Neural cell (in vitro differentiated cells): ENCODE measurements around the gene HAUS3.

Experiments
- EP300 ChIP-seq: fragments of 450-650 bp; conservative IDR thresholded peaks from 2 replicates; pipeline ENCODE4 v1.6.1; 2014; ENCODE audit warnings: antibody characterized with exemption, mild to moderate bottlenecking, moderate library complexity; ENCODE audit not compliant: poor library complexity, severe bottlenecking
- EZH2 ChIP-seq: fragments of 200-600, 300-800 bp; shearing (Covaris generic), sonication (generic); IDR thresholded peaks from 2 replicates; pipeline ENCODE4 v1.6.1; 2014; ENCODE audit warnings: antibody characterized with exemption, low read length, borderline replicate concordance, mild to moderate bottlenecking; ENCODE audit not compliant: insufficient read depth, poor library complexity, severe bottlenecking
- POLR2AphosphoS5 ChIP-seq: IDR thresholded peaks from 2 replicates; pipeline ENCODE4 v1.6.1; 2012
- SMC3 ChIP-seq: fragments of 450-650 bp; conservative IDR thresholded peaks from 2 replicates; pipeline ENCODE4 v1.6.1; 2014; ENCODE audit warnings: antibody characterized with exemption, mild to moderate bottlenecking, moderate library complexity; ENCODE audit not compliant: poor library complexity
- TF ChIP-seq, protein P1 (sequence below): fragments of 450-650 bp; IDR thresholded peaks from 2 replicates; pipeline ENCODE4 v1.5.1; 2014; ENCODE audit warnings: antibody characterized with exemption, mild to moderate bottlenecking, moderate library complexity; ENCODE audit not compliant: poor library complexity, severe bottlenecking

DNA sequence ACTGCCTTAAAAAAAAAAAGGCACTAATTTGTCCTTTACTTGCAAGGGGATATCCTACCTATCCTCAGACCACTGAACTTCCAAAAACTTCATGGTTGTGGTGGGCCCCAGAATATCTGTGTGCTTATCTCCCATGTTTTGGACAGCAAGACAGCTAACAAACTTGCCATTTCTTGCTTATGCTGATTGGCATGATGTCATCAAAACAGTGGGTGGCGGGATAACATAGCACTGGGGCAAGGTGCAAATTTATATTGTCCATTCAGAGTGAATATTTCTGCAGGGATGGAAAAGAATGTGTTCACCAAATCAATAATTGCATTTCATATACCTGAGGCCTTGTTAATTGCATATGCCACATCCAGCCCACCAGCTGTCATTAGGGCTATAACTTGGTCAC, 23.5 kb downstream of the HAUS3 start:
- TF ChIP-seq EZH2 (no peak), POLR2AphosphoS5 (no peak), SMC3 (no peak), EP300 (no peak)
- TF ChIP-seq, protein P1, sequence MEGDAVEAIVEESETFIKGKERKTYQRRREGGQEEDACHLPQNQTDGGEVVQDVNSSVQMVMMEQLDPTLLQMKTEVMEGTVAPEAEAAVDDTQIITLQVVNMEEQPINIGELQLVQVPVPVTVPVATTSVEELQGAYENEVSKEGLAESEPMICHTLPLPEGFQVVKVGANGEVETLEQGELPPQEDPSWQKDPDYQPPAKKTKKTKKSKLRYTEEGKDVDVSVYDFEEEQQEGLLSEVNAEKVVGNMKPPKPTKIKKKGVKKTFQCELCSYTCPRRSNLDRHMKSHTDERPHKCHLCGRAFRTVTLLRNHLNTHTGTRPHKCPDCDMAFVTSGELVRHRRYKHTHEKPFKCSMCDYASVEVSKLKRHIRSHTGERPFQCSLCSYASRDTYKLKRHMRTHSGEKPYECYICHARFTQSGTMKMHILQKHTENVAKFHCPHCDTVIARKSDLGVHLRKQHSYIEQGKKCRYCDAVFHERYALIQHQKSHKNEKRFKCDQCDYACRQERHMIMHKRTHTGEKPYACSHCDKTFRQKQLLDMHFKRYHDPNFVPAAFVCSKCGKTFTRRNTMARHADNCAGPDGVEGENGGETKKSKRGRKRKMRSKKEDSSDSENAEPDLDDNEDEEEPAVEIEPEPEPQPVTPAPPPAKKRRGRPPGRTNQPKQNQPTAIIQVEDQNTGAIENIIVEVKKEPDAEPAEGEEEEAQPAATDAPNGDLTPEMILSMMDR = no peak
